ENCODE measurements around the gene PLEKHG4.

GRCh38 chr16:67252609-67253497, 26.5 kb upstream of the PLEKHG4 start:
- TF ChIP-seq LARP7 (IDR thresholded peaks at IDR 0.05), result no peak
- no peak for TF ChIP-seq TBP (optimal IDR thresholded peaks at IDR 0.05; ENCODE audit: low read depth, low read length)
- TF ChIP-seq KDM1A (IDR thresholded peaks at IDR 0.05), result no peak
- TF ChIP-seq EZH2 (IDR thresholded peaks at IDR 0.05; ENCODE audit: borderline replicate concordance, low read depth, low read length), result no peak
- no peak for TF ChIP-seq ZSCAN29 (IDR thresholded peaks at IDR 0.05)
- no peak for TF ChIP-seq SIX5 (IDR thresholded peaks at IDR 0.05; ENCODE audit: borderline replicate concordance in 1 of 2, insufficient read depth in 1 of 2, low read depth in 1 of 2, low read length in 2 of 2)
- TF ChIP-seq EP300 (IDR thresholded peaks at IDR 0.05; ENCODE audit: low read length), result no peak
- TF ChIP-seq RBM14 (IDR thresholded peaks at IDR 0.05; ENCODE audit: borderline replicate concordance, insufficient read depth, low read depth, low read length), result no peak
- no peak for TF ChIP-seq NR2C1 (IDR thresholded peaks at IDR 0.05)
- TF ChIP-seq NR2C1 (tag; IDR thresholded peaks at IDR 0.05), result no peak
- no peak for TF ChIP-seq ATF4 (CRISPR knock-in tag; IDR thresholded peaks at IDR 0.05)
- TF ChIP-seq ZBTB33 (CRISPR knock-in tag; IDR thresholded peaks at IDR 0.05), result no peak
- TF ChIP-seq CTCF (IDR thresholded peaks at IDR 0.05 in 2 of 3, conservative IDR thresholded peaks at IDR 0.05 in 1 of 3; ENCODE audit: insufficient read depth in 2 of 3, low read depth in 1 of 3, low read length in 3 of 3), result no peak
